NOMO-1 treated with dmso at 0.1 percent for 144 hours (cell line): ENCODE measurements around the gene SLIT3.

Source experiments
- DNase-seq: peaks from one replicate; lab custom pipeline; 2025; ENCODE audit not compliant: unreplicated experiment; lab: John Stamatoyannopoulos, UW

Gene SLIT3

DNA sequence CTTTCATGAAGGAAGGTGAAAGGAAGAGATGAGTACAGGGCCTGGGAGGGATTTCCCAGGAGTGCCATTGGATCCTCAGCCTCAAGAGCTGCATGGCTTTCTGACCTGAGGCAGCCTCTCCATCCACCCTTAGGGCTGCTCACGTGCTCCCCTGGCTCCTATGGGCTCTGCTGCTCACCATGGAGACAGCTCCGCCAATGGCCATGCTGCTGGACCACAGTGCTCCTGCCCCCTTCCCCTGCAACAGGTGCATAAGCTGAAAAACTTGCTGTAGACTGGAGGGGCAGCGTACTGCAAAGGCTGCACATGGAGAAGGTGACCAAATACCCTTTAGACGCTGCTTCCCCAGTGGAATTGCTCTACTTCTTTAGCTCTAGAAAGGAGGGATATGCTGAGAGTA is 609.0 kb downstream of the SLIT3 start:
- DNase-seq: no peak

DNA sequence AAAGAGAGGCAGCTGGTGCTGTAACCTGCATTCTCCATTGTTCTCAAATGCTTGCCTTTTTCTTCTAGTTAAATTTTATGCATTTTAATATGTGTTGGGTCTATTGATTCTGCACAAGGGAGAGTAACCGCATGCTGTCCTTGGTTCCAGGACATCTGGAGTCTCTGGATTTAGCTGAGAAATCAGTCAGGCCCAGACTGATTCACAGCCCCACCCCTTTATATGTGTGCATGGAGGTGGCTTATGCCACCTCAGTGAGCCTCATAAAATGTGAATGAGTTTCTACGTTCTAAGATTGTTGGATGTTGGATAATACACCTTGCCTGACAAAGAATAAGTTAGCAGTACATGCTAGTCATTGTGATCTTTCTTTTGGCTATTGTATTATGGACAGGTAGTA is 611.7 kb downstream of the SLIT3 start:
- no peak for DNase-seq

DNA sequence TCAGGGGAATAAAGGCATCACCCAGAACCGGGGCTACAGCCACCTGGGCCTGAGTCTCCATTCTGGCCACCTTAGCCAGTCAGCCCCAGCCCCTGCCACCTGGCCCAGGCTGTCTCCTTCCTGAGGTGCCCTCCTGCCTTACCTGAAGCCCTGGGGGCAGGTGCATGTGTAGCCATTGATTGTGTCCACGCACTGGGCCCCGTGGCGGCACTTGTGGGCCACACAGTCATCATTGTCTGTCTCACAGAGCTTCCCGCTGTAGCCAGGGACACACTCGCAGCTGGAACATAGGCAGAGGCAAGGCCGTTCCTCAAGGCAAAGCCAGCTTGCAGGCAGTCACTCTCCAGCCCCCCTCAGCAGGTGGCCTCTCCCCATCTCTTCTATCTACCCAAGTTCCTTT is 614.1 kb downstream of the SLIT3 start:
- DNase-seq: no peak

DNA sequence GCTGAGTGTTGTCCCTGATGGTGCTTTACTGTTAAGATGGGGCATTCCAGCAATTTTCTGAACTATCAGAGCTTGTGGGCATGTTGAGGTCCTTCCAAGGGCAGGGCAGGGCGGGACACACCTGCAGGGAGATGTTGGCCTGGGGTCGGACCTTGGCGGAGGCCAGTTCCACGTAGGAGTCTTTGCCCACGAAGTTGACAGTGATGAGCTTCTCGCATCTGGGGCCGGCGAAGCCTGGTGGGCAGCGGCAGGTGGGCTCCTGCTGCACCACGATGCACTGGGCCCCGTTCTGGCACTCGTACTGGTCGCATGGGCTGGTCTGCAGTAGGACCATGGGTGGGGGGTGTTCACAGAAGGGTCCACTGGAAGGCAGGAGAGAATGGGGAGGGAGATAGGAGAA is 615.4 kb downstream of the SLIT3 start:
- no peak for DNase-seq

DNA sequence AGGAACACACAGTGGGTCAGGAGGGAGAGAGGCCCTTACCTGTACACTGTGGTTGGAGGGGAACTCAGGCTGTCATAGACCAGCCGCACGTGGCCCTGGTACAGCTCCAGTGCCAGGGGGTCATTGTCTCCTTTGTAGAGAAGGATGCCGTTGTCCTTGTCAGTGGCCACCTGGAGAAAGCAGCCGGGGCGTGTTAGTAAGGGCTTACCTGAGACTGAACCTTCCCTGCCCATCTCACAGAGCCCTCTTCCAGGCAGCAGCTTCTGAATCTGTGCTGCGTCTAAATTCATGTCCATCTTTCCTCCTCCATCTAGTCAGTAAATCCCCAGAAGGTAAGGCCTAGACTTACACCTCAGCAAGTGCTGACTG is 617.0 kb downstream of the SLIT3 start:
- no peak for DNase-seq

DNA sequence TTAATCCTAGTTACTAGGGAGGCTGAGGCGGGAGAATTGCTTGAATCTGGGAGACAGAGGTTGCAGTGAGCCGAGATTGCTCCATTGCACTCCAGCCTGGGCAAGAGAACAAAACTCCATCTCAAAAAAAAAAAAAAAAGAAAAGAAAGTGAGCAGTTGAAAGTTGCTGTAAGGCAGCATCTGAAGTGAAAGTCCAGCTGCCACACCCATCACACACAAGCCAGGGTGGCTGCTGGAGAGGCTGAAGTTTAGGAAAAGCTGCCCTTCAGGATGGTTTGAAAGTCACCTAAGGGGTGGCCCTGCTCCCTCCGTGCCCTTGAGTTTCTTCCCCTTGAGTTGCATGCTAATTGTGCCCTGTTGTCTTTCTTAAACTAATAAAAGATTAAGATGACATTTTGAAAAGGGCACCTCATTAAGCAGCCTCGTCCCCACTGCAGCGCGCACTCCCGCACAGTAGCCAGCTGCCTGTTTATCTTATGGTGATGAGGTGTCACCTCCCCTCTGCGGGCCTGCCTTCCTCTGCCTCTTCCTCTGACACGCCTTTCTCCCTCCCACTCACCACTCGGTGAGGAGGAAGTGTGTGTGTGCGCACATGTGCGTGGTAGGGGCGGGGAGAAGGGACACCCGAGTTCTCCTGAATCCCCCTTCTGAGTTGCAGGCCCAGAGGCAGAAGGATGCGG is 617.6 kb downstream of the SLIT3 start:
- no peak for DNase-seq

DNA sequence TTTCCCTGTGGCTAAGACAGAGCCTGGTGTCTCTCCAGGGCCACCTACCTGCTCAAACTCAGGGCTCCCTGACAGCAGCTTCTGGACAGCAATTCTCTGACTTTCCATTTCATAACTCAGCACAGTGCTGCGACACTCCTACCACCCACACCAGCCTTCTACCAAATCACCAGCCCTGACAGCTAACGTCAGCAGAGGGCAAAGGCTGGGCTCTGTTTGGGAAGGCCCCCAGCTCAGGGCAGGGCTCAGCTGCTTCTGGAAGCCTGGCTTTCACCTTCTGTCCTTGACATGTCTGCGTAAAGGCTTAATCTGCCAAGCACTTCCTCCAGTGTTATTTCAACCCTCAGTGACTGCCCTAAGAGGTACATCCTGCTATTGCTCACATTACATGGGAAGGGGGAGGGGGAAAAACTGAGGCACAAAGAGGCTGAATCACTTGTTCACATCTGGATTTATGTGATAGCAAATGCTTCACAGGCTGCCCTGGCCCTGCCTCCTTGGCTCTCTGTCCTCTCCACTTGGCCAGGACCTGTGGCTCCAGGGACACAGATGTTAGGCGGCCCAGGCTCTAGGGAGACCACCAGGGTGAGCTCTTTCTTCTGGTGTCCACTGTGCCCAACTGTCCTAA is 619.3 kb downstream of the SLIT3 start:
- no peak for DNase-seq

DNA sequence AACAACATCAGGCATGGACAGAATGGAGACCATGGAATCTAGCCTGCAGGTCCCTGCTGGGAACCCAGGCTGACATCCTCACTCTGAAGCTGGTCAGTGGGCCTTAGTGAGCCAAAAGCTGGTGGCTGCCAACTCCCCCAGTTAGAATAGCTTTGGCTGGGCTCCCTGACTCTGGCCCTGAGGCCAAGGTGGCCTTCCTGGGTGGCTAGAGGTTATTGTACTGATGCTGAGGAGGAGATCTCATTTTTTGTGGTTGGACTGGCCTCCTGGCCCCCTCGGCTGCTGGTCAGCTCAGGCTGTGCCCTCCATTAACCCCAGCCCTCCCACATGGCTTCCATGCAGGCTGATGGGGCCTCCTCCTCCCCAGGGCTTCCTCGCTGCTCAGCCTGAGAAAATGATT is 620.5 kb downstream of the SLIT3 start:
- no peak for DNase-seq

DNA sequence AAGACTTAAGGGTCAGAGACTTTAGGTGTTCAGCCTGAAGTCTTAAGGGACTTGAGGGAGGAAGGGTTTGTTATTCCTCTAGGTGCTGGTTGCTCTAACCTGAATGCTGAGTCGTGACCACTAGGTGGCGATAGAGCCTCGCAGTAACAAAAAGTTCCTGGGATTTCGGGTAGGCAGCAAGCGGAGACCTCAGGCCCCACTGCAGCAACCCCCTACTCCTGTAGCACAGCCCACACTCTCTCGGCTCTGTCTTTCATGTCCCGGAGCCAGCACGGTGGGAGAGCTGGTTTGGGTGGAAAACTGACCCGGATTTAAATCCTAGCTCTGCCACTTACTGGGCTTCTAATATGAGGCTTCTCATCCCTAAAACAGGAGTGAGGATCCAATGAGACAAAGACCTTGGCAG is 621.4 kb downstream of the SLIT3 start:
- no peak for DNase-seq

DNA sequence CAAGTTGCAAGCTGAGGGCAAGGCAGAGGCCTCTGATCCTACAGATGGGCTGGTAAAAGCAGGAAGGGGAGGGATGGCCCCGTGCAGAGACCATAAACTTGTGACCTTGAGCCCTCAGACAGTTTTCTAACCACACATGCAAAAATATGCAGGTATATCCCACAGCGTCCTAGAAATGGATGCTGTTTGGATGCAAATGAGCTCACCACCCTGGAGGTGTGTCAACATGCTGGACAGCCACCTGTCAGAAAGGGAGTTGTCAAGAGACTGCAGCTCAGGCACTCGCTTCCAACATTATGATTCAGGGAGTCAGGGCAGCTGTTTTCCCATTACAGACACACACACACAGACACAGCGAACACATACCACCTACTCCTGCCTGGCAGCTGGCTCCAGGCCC is 624.4 kb downstream of the SLIT3 start:
- DNase-seq: no peak

DNA sequence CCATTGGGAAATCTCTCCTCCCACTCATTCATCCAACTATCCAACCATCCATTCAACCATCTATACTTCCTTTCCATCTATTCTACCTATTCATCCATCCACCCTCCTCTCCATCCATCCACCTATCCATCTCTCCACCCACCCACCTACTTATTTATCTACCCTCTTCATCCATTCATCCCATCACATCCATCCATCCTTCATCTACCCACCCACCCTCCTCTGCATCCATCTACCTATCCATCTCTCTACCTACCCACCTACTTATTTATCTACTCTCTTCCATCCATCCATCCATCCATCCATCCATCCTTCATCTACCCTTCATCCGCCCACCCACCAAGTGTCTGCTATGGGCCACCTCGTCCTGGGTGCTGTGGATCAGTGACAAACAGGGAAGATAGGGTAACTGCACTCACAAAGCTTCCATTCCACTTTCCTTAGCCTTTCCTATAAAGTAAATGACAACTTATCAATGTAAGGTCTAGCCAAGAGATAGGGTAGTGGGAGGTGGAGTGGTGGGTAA is 625.0 kb downstream of the SLIT3 start:
- no peak for DNase-seq

DNA sequence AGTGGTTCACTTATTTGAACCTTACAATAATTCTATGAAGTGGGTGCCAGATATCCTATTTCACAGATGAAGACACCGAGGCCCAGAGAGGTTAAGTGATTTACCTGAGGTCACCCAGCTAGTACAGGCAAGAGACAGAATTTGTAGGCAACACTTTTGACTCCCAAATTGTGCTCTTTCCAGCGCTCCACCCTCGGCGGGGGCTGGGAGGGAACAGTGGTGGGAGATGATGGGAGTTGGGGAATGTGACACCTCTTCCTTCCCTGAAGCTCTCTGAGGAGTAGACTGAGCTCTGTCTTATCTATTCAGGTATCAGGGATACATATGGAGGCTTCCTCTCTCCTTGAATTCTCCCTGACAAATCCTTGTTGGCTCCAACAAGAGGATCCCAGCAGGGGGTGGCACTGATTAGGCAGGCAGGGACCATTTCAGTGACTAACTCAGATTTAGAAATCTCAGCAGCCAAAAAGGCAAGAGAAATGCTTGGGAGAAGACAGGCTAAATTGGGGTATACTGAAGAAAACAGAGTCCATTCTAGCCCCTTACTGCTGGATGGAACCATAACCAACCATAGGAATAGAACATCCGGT is 626.0 kb downstream of the SLIT3 start:
- DNase-seq: no peak

DNA sequence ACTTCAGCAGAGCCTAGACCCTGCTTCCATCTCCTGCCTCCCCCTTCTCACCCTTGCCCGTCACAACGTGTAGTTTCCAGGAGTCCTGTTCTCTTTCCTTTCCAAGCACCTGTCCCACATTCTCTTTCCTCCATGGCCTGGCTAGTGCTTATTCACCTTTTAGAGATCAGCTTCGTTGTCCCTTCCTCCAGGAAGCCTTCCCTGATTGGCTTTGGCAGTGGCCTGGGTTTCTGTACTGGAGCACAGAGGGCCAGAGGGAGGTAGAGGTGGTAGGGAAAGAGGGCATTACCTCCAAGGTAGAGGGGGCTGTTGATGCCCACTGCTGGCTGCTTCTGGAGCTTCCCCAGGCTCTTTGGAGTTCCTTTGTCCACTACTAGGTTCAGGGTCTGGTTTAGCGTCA is 628.1 kb downstream of the SLIT3 start:
- DNase-seq: no peak

DNA sequence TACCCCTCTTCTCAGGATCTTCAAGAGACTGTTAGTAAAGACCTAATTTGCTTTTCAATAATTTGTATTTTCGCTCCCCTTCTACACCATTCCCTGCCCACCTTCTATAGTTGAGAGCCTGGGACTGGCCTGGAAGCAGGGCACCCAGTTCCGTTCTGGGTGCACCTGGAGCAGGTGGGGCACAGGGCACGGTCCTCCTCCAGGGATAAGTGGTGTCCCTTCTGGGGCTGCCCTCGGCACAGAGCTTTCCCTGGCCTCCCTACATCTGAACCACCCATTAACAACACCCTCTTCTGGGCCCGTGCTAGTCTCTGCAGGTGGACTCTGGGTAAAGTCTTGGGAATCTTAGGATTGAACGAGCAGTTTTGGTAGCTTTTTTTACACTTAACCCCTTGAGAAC is 628.9 kb downstream of the SLIT3 start:
- no peak for DNase-seq

DNA sequence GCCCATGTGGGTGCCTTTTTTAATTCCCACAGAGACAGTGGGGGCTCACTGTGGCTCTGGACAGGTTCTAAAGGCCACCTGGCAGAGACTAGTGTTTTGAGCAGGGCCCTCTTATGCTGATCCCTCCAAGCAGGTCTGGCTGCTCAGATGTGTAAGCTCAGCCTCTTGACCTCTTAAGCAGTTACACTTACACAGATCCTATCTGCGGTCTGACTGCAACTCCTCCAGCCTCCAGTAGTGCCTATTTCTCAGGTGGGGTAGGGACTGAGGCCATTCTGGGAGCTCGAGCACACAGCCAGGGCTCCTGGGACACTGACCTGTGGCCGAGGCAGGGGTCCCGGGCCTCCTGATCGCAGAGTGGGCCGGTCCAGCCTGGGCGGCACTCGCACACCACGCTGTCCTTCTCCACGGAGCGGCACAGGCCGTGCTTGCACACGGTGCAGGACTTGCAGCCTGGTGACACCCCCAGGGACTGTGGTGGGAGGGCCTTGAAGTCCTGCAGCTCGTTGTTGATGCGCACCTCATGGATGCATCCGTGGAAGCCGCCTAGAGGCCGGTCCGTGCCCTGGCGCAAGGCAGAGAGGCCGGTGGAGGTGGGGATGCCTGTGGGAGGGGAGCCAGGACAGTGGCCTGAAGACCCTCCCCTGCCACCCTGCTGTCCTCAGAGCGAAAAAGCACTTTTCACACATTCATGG is 629.9 kb downstream of the SLIT3 start:
- no peak for DNase-seq

DNA sequence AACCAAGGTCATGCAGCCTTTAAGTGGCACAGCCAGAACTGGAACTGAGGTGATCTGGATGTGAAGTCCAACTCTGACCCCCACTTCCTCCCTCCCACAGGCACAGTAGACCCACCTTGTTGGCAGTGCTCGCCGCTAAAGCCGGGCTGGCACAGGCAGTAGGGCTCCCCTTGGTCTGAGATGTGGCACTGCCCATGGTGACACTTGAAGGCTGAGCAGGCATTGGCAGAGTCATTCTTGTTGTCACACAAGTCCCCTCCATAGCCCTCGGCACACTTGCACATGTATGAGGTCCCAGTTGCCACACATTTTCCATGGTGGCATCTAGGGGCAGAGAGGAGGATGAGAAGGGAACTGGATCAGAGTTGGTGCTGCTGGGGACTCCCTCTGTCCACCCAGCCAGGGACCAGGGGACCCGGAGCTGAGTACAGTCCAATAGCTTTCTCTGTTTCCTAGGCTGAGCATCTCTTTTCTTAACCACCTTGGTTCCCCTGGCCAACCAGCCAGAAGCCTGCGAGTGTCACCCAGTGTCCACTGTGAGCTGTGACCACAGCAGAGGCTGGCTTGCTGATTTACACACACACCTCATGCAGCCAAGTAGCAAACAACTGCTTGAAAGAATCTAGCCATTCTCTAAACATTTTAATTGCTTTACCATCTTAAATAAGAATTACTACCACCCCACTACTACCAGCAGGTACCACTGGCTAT is 631.1 kb downstream of the SLIT3 start:
- no peak for DNase-seq

DNA sequence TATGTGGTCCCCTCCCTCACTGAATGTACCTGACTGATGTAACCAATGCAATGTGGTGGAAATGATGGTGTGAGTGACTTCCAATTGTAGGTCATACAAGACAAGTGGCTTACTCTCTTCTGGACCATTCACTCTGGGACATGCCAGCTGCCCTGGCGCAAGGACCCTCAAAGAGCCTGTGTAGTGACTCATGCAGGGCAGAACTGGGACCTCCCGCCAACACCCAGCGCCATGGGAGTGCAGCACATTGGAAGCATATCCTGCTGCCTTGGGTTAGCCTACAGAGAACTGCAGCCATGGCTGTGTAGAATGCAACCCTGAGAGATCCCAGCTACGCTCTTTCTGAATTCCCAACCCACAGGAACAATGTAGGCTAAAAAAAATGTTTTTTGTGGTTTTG is 631.8 kb downstream of the SLIT3 start:
- no peak for DNase-seq

DNA sequence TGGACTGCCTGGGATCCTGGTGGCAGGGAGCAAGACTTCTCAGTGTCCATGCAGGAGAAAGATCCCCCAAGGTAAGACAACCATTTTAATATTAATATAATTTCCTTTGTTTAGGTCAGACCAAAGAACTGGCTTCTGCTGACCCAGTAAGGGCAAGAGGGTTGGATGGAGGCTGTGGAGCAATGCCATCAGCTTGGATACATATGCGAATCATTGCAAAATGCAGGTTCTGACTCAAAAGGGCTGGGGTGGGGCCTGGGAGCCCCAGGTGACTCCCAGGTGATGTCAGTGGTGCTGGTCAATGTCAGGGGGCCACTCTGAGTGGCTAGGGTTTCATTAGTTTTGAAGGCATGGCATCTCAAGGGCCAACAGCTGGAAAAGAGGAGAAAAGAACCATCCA is 632.9 kb downstream of the SLIT3 start:
- DNase-seq: no peak

DNA sequence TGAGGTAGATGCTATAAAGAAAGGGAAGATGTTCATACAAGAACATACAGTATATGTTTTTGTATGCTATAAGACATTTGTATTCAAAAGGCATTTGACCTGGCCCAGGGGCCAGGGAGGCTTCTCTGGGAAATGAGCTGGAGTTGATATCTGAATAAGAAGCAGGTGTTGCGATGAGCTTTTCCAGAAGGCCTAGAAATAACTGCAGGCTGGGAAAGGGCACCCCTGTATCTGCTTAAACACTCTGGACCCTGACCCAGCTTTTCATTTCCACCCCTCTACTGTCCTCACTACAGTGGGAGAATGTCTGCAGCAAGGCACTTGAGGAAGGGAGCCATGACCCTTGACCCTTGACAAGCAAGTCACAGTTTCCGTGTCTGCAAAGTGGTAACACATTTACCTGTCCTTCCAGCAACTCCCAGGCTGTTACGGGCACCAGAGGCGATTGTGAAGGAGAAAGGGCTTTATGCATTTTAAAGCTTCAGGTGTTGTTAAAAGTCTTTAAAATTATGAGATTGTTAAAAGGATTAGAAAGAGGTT is 633.6 kb downstream of the SLIT3 start:
- no peak for DNase-seq

DNA sequence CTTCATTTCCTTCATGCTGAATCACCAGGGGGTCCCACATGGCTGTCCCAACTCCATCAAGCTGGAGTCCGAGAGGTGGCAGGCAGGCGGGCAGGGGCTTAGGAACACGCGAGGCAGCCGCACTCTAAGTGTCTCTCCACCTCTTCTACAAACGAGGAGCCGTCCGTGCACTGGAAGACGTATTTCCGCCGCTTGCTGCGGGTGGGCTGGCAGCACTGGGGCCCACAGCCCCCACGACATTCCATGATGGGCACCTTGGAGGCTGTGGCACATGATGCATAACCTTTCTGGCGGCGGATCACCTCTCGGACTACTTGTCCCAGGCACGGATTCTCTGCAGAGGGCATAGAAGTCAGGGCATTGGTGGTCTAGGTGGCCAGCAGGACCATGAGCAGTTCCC is 634.6 kb downstream of the SLIT3 start:
- DNase-seq: no peak
